Activated naive CD8-positive, alpha-beta T cell treated with anti-CD3 and anti-CD28 coated beads for 36 hours (primary cell): Measurements from ENCODE around the gene NDP. TPM values are rescaled to one million over a fixed set of nuclear protein-coding genes. Genes with fewer than 3 reads are reported as not detected.

Source experiments
- DNase-seq: peaks from one replicate; pipeline ENCODE4 v3.0.0; 2021
- H3K27ac Mint-ChIP-seq: one replicate; pipeline ENCODE4 v1.8.0; 2022; ENCODE audit warnings: mild to moderate bottlenecking, moderate library complexity, mixed read lengths
- H3K27me3 Mint-ChIP-seq: one replicate; pipeline ENCODE4 v1.8.0; 2022; ENCODE audit warnings: mild to moderate bottlenecking, mixed read lengths
- H3K36me3 Mint-ChIP-seq: one replicate; pipeline ENCODE4 v1.8.0; 2021; ENCODE audit warnings: mild to moderate bottlenecking, mixed read lengths
- H3K4me1 Mint-ChIP-seq: one replicate; pipeline ENCODE4 v1.8.0; 2021; ENCODE audit warnings: mixed read lengths
- H3K4me3 Mint-ChIP-seq: one replicate; pipeline ENCODE4 v1.8.0; 2022; ENCODE audit warnings: mild to moderate bottlenecking, moderate library complexity, mixed read lengths
- H3K9me3 Mint-ChIP-seq: one replicate; pipeline ENCODE4 v1.8.0; 2022; ENCODE audit warnings: mixed read lengths
- total RNA-seq, 2 experiments: library from RNA; stranded (reverse); gene quantifications; one replicate each; pipeline ENCODE4 v1.2.3, GENCODE V29; 2021

The NDP gene
- total RNA-seq, 2 experiments from 2014 or later: not detected

DNA sequence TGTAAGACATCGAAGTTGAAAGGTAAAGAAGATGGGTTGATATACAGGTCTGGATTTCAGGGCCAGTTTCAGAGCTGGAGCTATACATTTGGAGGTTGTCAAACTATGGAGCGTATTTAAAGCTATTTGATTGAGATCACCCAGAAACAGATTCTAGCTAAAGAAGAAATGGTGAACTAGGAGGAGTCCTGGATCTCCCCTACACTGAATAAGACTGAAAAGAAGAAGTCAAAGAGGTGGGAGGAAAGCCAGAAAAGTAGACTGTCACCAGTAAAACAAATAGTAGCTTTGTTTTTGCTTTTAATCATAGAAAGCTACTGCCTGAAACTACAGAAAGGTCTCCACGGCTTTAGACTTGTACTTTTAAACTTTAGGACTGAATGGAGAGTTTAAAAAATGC, 5.0 kb upstream of the NDP start:
- Mint-ChIP-seq H3K4me3 (no peak overlapping the region), H3K27me3 (peaks cover 19% of the 10 kb centered on the region), H3K36me3 (peaks cover 3% of the 10 kb centered on the region), H3K27ac (no peak overlapping the region), H3K9me3 (no peaks in the 10 kb centered on the region), H3K4me1 (peaks cover 5% of the 10 kb centered on the region)
- no peak for DNase-seq

DNA sequence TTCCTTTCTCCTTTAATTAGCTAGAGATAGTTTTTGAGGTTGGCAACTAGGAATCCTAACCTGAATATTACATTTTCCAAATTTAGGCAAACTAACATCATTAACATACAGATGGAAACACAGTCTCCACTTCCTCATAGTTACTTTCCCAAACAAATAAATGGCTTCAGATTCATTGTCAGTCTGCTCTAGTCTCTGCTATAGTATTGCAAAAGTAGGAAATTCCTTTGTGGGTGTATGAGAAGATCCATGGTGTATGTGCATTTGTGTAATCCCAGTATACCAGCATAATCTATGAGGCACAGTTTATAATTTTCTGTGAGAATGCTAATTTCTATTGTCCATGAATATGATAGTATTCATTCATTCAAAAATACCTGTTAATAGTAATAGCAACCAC, 3.0 kb upstream of the NDP start:
- no peak overlapping the region for H3K27ac Mint-ChIP-seq
- DNase-seq: no peak
- H3K27me3 Mint-ChIP-seq: peaks cover 32% of the 10 kb centered on the region
- no peaks in the 10 kb centered on the region for H3K9me3 Mint-ChIP-seq
- no peak overlapping the region for H3K4me3 Mint-ChIP-seq
- peaks cover 6% of the 10 kb centered on the region for H3K4me1 Mint-ChIP-seq
- H3K36me3 Mint-ChIP-seq: peaks cover 3% of the 10 kb centered on the region

DNA sequence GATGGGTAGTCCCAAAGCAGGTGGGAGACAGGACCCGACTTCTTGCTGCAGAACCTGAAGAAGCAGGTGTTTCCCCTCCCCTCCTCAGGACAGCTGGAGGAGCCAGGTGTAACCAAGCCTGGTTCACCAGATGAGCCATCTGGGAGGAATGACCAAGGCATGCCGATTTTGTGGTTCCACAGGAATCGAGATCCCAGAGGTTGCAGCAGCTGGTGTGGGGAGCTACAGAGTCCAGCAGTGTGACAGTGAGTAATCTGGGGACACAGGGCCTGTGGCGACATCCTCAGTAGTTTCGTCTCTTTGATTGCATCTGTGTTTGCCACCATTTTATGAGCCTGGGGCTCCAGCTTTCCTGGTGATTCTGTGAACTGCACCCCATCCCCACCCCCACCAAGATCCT, 2.6 kb upstream of the NDP start:
- Mint-ChIP-seq H3K36me3 (peaks cover 3% of the 10 kb centered on the region), H3K27me3 (peaks cover 32% of the 10 kb centered on the region), H3K4me1 (peaks cover 6% of the 10 kb centered on the region), H3K4me3 (no peak overlapping the region), H3K27ac (no peak overlapping the region), H3K9me3 (no peaks in the 10 kb centered on the region)
- DNase-seq: no peak

DNA sequence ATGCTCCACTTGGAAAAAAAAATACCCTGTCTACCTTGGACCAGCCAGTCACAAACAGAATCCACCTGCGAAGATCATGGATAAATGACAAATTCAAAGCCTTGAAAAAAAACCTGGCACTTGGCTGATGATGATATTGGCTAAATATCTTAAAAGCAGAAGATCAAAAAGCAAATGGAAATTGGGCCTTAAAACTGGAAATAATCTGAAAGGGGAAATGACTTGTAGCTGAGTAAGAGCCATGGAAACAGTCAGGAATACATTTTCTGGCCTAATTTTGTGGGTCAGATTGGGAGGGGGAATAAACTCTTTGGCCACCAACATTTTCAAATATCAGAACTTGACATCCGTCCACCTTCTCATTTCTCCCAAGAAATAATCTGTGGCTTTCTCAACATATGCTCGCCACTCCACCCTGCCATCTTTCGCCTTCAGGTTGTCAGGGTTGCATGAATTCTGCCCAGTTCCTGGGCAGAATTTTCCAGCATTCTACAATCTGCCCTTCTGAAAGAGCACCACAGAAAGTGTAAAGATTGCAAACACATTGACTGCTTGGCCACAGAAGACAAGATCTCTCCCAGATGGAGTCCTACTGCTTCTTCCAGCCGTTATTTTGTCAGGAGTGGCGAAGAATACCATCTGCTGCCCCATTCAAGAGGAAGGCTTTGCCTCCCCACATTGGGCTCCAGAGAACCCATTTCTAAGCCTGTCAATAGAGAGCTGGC, 1.7 kb upstream of the NDP start:
- H3K36me3 Mint-ChIP-seq: peaks cover 3% of the 10 kb centered on the region

DNA sequence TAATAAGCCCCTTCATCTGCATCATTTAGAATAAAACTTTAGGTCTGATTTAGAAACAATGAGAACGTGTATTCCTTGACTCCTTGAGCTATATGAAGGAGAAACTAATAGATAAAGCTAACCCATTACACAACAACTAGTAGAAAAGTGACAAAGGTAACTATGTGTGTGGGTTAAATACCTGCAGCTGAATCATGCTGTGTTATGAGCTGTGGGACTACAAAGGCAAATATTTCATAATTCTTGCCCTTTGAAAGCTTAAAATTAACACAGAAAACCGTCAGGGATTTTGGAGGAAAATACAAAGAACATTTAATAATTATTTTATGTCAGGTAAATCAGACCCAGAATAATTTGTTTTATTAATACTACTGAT, 898 bp upstream of the NDP start:
- Mint-ChIP-seq H3K4me3 (peak overlapping the region; percentile 73), H3K27ac (no peak overlapping the region), H3K27me3 (peaks cover 32% of the 10 kb centered on the region), H3K9me3 (no peaks in the 10 kb centered on the region), H3K36me3 (peaks cover 3% of the 10 kb centered on the region), H3K4me1 (peaks cover 6% of the 10 kb centered on the region)
- DNase-seq: no peak

More for the DNA sequence above, 1.7 kb upstream of the NDP start:
- H3K4me1 Mint-ChIP-seq: peaks cover 6% of the 10 kb centered on the region
- DNase-seq: no peak
- H3K27ac Mint-ChIP-seq: no peak overlapping the region
- no peaks in the 10 kb centered on the region for H3K9me3 Mint-ChIP-seq
- peaks cover 32% of the 10 kb centered on the region for H3K27me3 Mint-ChIP-seq
- H3K4me3 Mint-ChIP-seq: no peak overlapping the region

DNA sequence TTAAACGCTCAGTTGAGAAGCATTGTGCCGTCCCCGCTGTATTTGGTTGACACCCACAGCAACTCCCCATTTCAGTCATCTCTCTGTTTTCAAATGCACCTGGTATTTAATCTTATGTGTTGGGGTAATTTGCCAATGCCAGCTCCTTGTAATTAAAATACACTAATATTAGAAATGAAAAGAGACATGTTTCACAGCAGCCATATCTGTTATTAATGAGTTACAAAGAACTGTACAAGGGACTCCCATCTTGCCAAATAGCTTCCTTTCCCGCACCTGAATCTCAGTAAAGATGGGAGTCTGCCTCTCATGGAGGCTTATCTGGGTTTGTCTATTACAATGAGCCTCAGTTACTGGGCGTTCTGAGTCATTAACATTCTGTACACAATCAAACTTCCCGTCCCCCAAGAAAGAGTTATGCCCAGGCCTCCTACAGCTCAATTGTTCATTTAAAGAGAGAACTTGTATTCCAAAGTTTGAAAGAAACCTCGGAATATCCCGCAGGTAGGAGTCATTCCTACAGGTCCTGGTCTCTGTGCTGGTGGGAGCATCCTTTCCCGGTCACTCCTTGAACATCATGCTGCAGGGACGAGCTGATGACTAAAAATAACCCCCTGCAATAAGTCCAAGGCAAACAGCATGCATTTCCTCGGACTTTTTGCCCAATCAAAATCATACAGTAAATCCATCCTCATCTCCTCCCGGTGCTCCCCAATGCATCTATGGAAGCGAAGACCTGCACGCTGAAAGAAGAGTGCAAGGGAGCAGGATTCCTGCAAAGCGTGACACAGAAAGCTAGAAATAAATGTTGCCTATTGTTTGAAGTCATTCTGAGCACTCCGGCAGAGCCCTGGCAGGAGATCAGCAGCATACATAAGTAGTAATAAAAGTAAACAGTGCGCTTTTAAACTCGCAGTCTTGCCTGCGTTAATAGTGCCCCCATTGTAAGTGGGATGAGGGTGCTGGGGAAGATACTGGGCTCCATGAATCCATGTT, 926 bp downstream of the NDP start:
- no peaks in the 10 kb centered on the region for H3K9me3 Mint-ChIP-seq
- no peaks in the 10 kb centered on the region for H3K36me3 Mint-ChIP-seq
- H3K4me3 Mint-ChIP-seq: no peak overlapping the region
- no peak overlapping the region for H3K27ac Mint-ChIP-seq
- H3K4me1 Mint-ChIP-seq: peaks cover 6% of the 10 kb centered on the region
- DNase-seq: no peak
- peaks cover 32% of the 10 kb centered on the region for H3K27me3 Mint-ChIP-seq

DNA sequence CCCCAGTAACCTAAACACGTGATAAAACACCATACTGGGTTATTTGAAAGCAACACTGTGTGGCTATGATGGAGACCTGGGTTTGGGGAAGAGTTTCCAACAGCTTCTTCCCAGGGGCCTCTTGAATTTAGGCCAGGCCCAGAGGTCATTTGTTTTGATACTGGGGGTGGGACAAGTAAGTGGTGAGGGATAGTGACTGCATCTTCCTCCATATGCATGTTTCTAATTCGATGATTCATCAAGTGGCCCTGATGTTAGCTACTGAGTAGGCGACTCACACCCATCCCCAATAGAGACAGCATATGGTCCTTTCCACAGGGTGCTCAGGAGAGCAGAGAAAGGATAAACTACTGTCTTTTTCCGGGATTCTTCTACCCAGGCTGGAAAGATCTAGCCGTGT, 2.7 kb downstream of the NDP start:
- Mint-ChIP-seq H3K36me3 (no peaks in the 10 kb centered on the region), H3K4me3 (no peak overlapping the region), H3K27ac (no peak overlapping the region), H3K4me1 (peaks cover 6% of the 10 kb centered on the region), H3K27me3 (peaks cover 32% of the 10 kb centered on the region), H3K9me3 (no peaks in the 10 kb centered on the region)
- DNase-seq: no peak

DNA sequence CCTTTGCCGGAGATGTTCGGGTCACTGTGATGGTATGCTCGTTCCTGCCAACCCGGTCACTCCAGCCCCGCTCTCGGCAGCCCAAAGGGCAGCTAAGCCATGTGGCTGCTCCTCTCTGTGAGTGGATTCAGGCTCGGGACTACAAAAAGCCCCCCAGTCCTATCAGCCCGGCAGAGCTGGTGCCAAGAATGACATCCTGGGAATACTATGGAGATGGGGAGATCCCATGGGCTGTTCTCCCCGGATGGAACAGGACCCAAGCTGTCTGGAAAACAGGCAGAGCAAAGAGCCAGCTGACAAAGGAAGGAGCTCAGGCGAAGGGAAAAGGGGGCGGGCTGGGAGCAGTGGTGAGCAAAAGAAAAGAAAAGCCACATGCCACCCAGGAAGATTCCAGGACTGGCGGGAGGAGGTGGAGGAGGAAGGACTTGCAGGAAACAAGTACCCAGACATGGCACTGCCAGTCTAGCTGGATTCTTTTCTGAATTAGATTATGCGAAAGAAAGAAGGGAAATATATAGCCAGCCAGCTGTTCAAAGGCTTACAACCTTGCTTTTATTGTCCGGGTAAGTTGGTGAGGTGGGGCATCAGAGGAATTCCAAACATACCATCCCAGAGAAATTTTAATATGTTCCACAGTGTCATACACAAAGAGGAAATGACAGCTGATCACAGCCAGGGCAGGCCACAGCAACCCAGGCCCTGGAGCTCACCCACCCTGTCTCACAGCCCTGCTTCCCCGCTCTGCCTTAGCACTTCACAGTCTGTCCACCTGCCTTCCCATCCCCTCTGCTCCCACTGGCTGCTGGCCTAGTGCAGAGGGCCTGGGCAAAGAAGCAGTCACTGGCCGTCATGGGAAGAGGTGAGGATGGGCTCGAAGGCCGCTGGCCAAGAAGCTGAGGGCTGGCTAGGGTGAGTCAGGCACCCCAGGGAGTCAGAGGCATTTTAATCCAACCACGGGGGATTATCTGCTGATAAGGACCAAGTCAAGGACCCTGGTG, 3.4 kb downstream of the NDP start:
- DNase-seq: no peak
- Mint-ChIP-seq H3K9me3 (no peaks in the 10 kb centered on the region), H3K27ac (no peak overlapping the region), H3K27me3 (peaks cover 26% of the 10 kb centered on the region), H3K4me1 (peaks cover 6% of the 10 kb centered on the region), H3K4me3 (no peak overlapping the region), H3K36me3 (no peaks in the 10 kb centered on the region)

DNA sequence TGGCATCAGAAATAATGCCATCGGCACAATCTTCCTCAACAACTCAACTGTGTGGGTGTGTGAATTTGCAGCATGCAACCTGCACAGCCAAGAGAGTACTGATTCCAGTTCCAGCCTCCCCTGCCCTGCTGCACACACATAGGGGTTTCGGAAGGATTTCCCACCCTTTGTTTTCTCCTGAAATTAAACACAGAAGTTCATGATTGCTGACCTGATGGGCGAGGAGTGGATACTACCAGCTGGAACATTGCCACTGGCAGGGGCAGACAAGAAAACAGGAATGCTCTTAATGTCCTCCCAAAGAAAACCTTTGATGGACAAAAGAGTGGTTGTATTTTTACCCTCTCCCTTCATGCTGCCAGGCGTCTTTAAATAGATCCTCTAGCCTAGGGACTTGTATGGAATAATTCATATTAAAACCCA, 4.8 kb downstream of the NDP start:
- Mint-ChIP-seq H3K4me3 (no peak overlapping the region), H3K27ac (no peak overlapping the region), H3K4me1 (peaks cover 1% of the 10 kb centered on the region), H3K27me3 (peaks cover 14% of the 10 kb centered on the region), H3K9me3 (no peaks in the 10 kb centered on the region), H3K36me3 (no peaks in the 10 kb centered on the region)
- DNase-seq: no peak

DNA sequence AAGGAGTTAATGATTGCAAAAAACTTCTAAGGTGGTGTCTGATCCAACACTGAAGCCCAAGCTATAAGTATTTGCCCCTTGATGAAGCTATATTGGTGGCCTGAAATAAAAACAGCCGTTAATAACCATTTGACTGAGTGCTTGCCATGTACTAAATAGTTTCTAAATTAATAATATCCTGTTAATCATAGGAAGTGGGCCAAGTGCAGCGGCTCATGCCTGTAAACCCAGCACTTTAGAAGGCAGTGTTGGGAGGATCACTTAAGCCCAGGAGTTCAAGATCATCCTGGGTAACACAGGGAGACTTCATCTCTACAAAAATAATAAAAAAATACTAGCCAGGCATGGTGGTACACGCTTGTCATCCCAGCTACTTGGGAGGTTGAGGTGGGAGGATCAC, 8.3 kb downstream of the NDP start:
- no peak overlapping the region for H3K4me3 Mint-ChIP-seq
- no peaks in the 10 kb centered on the region for H3K36me3 Mint-ChIP-seq
- peaks cover 2% of the 10 kb centered on the region for H3K9me3 Mint-ChIP-seq
- H3K4me1 Mint-ChIP-seq: no peaks in the 10 kb centered on the region
- no peak overlapping the region for H3K27ac Mint-ChIP-seq
- no peak for DNase-seq
- H3K27me3 Mint-ChIP-seq: no peaks in the 10 kb centered on the region

DNA sequence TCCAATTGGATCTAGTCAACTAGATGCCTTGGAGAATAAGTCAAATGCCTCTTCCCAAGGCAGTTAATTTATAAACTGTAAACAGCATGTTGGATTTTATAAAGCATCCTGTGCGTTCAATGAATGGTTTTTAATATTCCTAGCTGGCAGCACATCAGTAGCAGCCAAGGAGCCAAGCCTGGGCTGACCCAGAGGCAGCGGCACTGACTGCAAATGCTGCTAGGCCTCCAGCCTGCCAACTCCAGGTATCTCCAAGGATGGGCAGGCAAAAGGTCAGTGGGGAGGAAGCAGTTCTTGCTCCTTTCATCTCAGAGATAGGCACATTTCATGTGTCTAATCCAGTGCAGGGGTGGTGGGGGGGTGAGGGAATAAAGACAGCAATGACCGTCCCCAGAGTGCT, 9.5 kb downstream of the NDP start:
- Mint-ChIP-seq H3K9me3 (peaks cover 2% of the 10 kb centered on the region), H3K4me3 (no peak overlapping the region), H3K4me1 (no peaks in the 10 kb centered on the region), H3K27ac (no peak overlapping the region), H3K36me3 (no peaks in the 10 kb centered on the region), H3K27me3 (no peaks in the 10 kb centered on the region)
- no peak for DNase-seq

DNA sequence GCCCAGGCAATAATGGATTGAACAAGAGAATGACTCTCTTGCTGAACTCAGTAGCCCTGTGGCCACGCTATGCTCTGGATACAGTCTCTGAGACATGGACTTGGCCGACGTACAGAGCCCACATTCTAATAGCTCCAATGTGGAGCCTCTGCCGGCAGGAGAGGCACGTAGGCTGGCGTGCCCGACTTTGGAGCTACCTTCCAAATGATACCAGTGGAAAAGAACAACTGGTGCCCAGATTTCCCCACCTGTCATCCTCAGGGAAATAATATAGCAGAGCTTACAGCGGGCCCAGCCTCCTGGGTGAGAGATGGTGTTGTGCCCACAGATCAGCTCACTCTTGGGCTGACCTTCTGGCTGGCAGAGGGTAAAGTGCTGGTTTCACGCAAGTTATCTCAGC, 10.6 kb downstream of the NDP start:
- Mint-ChIP-seq H3K27ac (no peak overlapping the region), H3K36me3 (no peaks in the 10 kb centered on the region), H3K4me3 (no peak overlapping the region), H3K27me3 (no peaks in the 10 kb centered on the region), H3K9me3 (peaks cover 2% of the 10 kb centered on the region), H3K4me1 (peaks cover 3% of the 10 kb centered on the region)
- DNase-seq: no peak

DNA sequence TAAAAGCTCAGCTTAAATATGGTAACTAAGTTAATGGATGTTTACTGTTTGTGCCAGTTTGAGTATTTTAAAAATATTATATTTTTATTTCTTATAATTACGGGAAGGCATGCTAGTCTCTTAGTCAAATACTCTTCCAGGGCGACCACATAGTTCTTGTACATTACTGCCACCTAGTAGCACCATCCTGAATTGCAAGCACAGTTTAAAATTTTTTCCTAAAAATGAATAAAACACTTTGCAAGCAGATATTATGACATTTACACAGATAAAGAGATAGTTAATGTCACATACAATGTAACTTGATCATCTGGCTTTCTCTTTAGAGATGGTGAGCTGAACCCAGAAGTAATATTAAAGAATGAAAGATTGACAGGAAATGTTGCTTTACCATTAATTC, 11.5 kb downstream of the NDP start:
- no peaks in the 10 kb centered on the region for H3K36me3 Mint-ChIP-seq
- no peaks in the 10 kb centered on the region for H3K27me3 Mint-ChIP-seq
- H3K4me3 Mint-ChIP-seq: no peak overlapping the region

DNA sequence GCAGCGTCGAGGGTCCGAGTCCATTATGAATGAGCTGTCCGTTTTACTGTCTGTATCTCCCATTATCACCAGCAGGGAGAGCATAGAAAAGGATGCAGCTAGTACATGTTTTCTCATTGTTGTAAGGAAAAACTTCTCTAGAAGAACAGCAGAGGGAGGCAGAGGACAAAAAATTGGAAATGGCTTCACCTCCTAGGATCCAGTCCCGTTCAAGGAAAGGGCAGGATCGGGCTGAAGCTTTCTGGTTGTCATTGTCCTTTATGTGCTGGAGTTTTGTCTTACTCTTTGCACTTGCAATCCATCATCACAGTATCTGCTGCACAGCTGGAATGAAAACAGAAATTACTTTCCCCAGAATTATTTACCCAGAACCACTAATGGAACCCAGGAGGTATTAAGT, 14.7 kb downstream of the NDP start:
- Mint-ChIP-seq H3K27me3 (no peaks in the 10 kb centered on the region), H3K4me3 (no peak overlapping the region)

More for the DNA sequence above, 11.5 kb downstream of the NDP start:
- no peak for DNase-seq
- Mint-ChIP-seq H3K9me3 (peaks cover 2% of the 10 kb centered on the region), H3K4me1 (peaks cover 3% of the 10 kb centered on the region), H3K27ac (no peak overlapping the region)

More for the DNA sequence above, 14.7 kb downstream of the NDP start:
- H3K27ac Mint-ChIP-seq: no peak overlapping the region
- peaks cover 2% of the 10 kb centered on the region for H3K9me3 Mint-ChIP-seq
- H3K36me3 Mint-ChIP-seq: no peaks in the 10 kb centered on the region
- DNase-seq: peak; percentile 1
- peaks cover 3% of the 10 kb centered on the region for H3K4me1 Mint-ChIP-seq
